Activated CD8-positive, alpha-beta T cell treated with anti-CD3 and anti-CD28 coated beads for 36 hours (primary cell): ENCODE measurements around the gene KSR2. TPM values are rescaled to one million over a fixed set of nuclear protein-coding genes. Genes with fewer than 3 reads are reported as not detected.

Source experiments
- ATAC-seq: fragments of 200-7000 bp; cut with Tn5 transposase; one replicate; pipeline ENCODE4 v1.10.0; 2021; ENCODE audit warnings: mild to moderate bottlenecking, moderate library complexity
- CTCF ChIA-PET: fragments of 350-600 bp; sonication (Branson Sonifier 250); formaldehyde crosslinking; loops from one replicate; lab custom pipeline; 2021; ENCODE audit warnings: antibody characterized with exemption; lab: Charles Lee
- POLR2A ChIA-PET: fragments of 350-600 bp; sonication (Branson Sonifier 250); formaldehyde crosslinking; loops from one replicate; lab custom pipeline; 2021; ENCODE audit warnings: antibody characterized with exemption; lab: Charles Lee
- DNase-seq: peaks from one replicate; pipeline ENCODE4 v3.0.0-alpha.2; 2020
- H3K27ac Mint-ChIP-seq: one replicate; pipeline ENCODE4 v1.8.0; 2021; ENCODE audit warnings: mild to moderate bottlenecking, mixed read lengths
- H3K27me3 Mint-ChIP-seq: one replicate; pipeline ENCODE4 v1.8.0; 2021; ENCODE audit warnings: mixed read lengths
- H3K36me3 Mint-ChIP-seq: one replicate; pipeline ENCODE4 v1.8.0; 2021; ENCODE audit warnings: low read depth, mixed read lengths
- H3K4me1 Mint-ChIP-seq: one replicate; pipeline ENCODE4 v1.8.0; 2021; ENCODE audit warnings: low read depth, mixed read lengths
- H3K4me3 Mint-ChIP-seq: one replicate; pipeline ENCODE4 v1.8.0; 2021; ENCODE audit warnings: mild to moderate bottlenecking, moderate library complexity, mixed read lengths
- H3K9me3 Mint-ChIP-seq: one replicate; pipeline ENCODE4 v1.8.0; 2021; ENCODE audit warnings: mixed read lengths
- intact Hi-C: fragments of 100-400 bp; cut with micrococcal nuclease; formaldehyde crosslinking; loops from one replicate; pipeline ENCODE4 v1.10.0; 2022
- total RNA-seq, 2 experiments: library from RNA; stranded (reverse); gene quantifications; one replicate each; pipeline ENCODE4 v1.2.3, GENCODE V29; 2021
- TF ChIP-seq, protein P1 (sequence below): fragments of 200-600 bp; IDR thresholded peaks from one replicate; pipeline ENCODE4 v1.8.0; 2022; ENCODE audit warnings: antibody characterized with exemption, mild to moderate bottlenecking

The KSR2 gene
- total RNA-seq, 2 experiments from 2014 or later = 0.02 TPM; not detected in 1

- TF ChIP-seq, protein P1, sequence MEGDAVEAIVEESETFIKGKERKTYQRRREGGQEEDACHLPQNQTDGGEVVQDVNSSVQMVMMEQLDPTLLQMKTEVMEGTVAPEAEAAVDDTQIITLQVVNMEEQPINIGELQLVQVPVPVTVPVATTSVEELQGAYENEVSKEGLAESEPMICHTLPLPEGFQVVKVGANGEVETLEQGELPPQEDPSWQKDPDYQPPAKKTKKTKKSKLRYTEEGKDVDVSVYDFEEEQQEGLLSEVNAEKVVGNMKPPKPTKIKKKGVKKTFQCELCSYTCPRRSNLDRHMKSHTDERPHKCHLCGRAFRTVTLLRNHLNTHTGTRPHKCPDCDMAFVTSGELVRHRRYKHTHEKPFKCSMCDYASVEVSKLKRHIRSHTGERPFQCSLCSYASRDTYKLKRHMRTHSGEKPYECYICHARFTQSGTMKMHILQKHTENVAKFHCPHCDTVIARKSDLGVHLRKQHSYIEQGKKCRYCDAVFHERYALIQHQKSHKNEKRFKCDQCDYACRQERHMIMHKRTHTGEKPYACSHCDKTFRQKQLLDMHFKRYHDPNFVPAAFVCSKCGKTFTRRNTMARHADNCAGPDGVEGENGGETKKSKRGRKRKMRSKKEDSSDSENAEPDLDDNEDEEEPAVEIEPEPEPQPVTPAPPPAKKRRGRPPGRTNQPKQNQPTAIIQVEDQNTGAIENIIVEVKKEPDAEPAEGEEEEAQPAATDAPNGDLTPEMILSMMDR = no peak
- DNase-seq (no peak), ATAC-seq (no peak)
- CTCF ChIA-PET = no interaction called here
- Mint-ChIP-seq H3K4me3 (no peak overlapping the region), H3K27me3 (peaks cover 3% of the 10 kb centered on the region), H3K9me3 (peaks cover 18% of the 10 kb centered on the region), H3K4me1 (no peaks in the 10 kb centered on the region), H3K36me3 (no peaks in the 10 kb centered on the region), H3K27ac (no peak overlapping the region)
- POLR2A ChIA-PET = no interaction called here
- intact Hi-C loops = no loop called here
Measured at GRCh38 chr12:117689857-117690256, 278.9 kb downstream of the KSR2 start.

- no peak for DNase-seq
- Mint-ChIP-seq H3K27ac (no peak overlapping the region), H3K9me3 (peaks cover 10% of the 10 kb centered on the region), H3K27me3 (peaks cover 3% of the 10 kb centered on the region), H3K4me1 (no peaks in the 10 kb centered on the region), H3K36me3 (no peaks in the 10 kb centered on the region), H3K4me3 (no peak overlapping the region)
- intact Hi-C loops = no loop called here
- TF ChIP-seq, protein P1 = no peak
- POLR2A ChIA-PET = no interaction called here
- no peak for ATAC-seq
- CTCF ChIA-PET = no interaction called here
Measured at GRCh38 chr12:117688446-117688845, 280.3 kb downstream of the KSR2 start.

GRCh38 chr12:117686911-117687377 is 281.8 kb downstream of the KSR2 start:
- ATAC-seq (no peak), DNase-seq (no peak)
- peaks cover 5% of the 10 kb centered on the region for H3K27me3 Mint-ChIP-seq
- intact Hi-C loops = no loop called here
- CTCF ChIA-PET = no interaction called here
- H3K36me3 Mint-ChIP-seq = no peaks in the 10 kb centered on the region
- POLR2A ChIA-PET = no interaction called here
- TF ChIP-seq, protein P1 = no peak
- H3K27ac Mint-ChIP-seq = no peak overlapping the region
- no peaks in the 10 kb centered on the region for H3K4me1 Mint-ChIP-seq
- no peak overlapping the region for H3K4me3 Mint-ChIP-seq
- peaks cover 4% of the 10 kb centered on the region for H3K9me3 Mint-ChIP-seq

GRCh38 chr12:117686210-117686609 is 282.6 kb downstream of the KSR2 start:
- DNase-seq (no peak), ATAC-seq (no peak)
- H3K4me3 Mint-ChIP-seq = no peak overlapping the region
- POLR2A ChIA-PET = no interaction called here
- H3K27ac Mint-ChIP-seq = no peak overlapping the region
- no peaks in the 10 kb centered on the region for H3K36me3 Mint-ChIP-seq
- CTCF ChIA-PET = no interaction called here
- intact Hi-C loops = no loop called here
- TF ChIP-seq, protein P1 = no peak
- H3K9me3 Mint-ChIP-seq = peaks cover 2% of the 10 kb centered on the region
- peaks cover 5% of the 10 kb centered on the region for H3K27me3 Mint-ChIP-seq
- no peaks in the 10 kb centered on the region for H3K4me1 Mint-ChIP-seq

DNA sequence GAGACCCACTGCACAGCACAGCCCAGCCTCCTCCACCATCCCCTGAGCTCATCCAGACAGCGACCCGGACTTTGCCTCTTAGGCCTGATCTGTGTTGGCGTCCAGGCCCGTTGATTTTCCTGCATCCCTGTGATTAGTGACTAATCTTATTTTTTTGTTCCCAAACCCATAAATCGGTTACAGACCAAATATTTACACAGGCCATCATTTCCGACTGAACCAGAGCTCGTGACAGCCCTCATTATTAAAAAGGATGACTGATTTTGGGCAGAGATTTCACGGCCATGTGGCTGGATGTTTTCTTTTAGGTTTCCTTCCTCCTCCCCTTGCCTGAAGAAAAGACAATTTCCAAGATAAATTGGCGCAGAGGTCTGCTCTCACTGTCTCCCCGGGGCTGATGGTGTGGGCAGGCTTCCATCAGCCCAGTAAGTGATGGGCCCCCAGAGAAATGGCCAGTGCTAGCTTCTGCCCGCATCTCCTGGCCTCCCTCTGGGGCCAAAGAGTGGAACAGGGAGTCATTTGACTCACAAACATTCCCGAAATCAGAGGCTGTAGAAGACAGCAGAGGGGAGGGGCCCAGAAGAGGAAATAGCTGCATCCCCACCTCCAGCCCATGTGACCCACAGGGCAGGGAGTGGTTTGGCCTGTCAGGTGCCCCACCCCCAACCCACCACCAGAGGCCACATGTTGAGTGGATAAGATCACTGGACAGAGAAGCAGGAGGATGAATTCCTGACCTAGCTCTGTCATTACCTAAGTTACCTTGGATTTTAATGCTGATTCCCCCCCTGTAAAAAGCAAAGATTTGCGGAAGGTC is 283.5 kb downstream of the KSR2 start:
- ChIA-PET CTCF (no interaction called here), POLR2A (no interaction called here)
- Mint-ChIP-seq H3K9me3 (peaks cover 2% of the 10 kb centered on the region), H3K4me1 (no peaks in the 10 kb centered on the region), H3K4me3 (no peak overlapping the region), H3K36me3 (no peaks in the 10 kb centered on the region), H3K27me3 (peaks cover 5% of the 10 kb centered on the region), H3K27ac (no peak overlapping the region)
- TF ChIP-seq, protein P1 = no peak
- ATAC-seq (no peak), DNase-seq (no peak)
- intact Hi-C loops = no loop called here
